ENCODE results near the gene SNX24.
"Not testable (repeated sequence)": the region's sequence is repeated elsewhere in the genome, so short reads cannot be mapped to it uniquely, and the experiment has no call there.

The SNX24 gene, protein sequence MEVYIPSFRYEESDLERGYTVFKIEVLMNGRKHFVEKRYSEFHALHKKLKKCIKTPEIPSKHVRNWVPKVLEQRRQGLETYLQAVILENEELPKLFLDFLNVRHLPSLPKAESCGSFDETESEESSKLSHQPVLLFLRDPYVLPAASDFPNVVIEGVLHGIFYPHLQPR

GRCh38 chr5:122845229-122846050 lies at the start of gene SNX24:
SNX24 (plus strand) TSS chr5:122845613; CDS start chr5:122845634, 21 bp downstream.
- peak in 13 of 14 donors; percentile 25 to 91 (median 82) for DNase-seq

GRCh38 chr5:122805481-122805880 lies 39.9 kb upstream of the SNX24 start:
- DNase-seq, result no peak

- DNase-seq, result no peak
These were observed 35.0 kb upstream of the SNX24 start for GRCh38 chr5:122810405-122810804.

GRCh38 chr5:122815218-122815767 lies 30.1 kb upstream of the SNX24 start:
- no peak for DNase-seq

DNA sequence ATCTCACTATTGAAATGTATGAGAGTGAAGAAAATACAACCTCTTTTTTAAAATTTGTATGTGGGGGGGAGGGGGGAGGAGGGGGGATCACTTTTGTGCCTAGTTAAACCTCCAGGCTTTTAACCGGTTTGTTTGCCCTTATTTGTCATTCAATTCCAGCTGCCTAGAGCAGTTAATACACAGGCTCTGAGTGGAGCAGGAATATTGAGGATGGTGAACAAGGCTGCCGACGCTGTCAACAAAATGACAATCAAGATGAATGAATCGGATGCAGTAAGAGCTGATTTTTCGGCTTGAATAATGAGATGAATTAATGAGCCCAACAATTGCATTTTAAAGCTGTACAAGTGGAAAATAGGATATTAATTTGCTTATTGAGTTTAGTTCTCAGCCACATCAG lies 28.7 kb upstream of the SNX24 start:
- DNase-seq, result no peak

DNA sequence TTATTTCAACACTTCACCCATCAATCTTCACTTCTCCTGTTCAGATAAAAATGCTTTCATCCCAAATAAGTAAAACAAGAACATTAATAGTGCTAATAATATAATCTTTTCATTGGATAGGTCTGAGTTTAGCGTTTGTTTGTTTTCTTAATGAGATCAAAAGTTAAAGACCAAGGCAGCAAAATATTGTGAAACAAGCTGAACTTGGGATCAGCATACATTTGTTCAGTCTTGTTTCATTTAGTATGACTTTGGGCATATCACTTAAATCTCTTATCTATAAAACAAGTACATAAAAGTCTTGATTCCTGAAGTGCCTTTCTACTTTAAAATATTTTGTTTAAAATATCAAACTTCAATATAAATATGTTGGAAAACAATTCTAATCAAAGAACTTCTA lies 13.4 kb upstream of the SNX24 start:
- no peak for DNase-seq

DNA sequence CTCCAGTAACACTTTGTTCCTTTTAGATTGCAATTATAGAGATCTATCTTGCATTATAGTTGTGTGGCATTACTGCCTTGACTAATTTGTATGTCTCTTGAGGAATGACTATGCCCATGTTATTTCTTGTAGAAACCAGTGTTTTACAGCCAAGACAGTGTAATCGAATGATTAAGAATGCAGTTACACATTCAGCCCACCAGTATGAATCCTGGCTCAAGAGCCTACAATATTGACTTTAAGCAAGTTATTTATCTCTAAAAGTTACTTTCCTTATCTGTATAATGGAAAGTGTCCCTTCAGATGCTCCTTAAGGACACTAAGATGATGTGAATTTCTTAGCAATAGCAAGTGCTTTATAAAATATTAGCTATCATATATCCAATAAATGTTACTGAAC lies 9.7 kb upstream of the SNX24 start:
- no peak for DNase-seq

GRCh38 chr5:122836947-122837346 lies 8.5 kb upstream of the SNX24 start:
- no peak for DNase-seq

DNA sequence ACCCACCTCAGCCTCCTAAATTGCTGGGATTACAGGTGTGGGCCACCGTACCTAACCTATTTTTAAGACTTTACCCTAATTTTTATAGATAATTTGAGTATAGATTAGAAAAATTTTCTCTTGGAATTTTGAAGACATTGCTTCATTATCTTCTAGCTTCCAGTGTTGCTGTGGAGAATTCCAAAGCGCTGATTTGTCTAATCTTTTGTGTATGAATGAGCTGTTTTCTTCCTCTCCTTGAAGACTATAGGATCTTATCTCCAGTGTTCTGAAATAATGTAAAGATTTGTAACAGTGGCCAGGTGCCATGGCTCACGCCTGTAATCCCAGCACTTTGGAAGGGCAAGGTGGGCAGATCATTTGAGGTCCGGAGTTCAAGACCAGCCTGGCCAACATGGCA lies 5.7 kb upstream of the SNX24 start:
- no peak for DNase-seq

DNA sequence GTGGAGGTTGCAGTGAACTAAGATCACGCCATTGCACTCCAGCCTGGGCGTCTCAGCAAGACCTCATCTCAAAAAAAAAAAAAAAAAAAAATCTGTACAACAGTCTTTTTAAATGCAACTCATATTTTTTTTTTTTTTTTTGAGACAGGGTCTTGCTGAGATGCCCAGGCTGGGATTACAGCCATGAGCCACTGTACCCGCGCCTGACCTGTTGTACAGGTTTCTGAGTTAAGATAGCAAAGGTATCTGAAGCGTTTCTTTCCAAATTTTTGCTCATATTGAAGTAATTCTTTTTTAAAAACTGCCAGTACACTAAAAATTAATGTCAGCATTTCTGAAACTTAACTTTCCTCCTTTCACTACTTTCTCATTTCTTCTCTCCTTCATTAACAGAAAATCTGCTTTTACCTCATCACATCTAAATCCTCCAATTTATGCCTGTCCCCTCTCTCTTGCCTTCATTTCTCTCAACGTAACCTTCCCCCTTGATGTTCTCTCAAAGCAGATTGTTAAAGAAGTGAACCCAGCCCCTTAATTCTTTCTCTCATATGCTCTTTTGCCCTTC lies 3.3 kb upstream of the SNX24 start:
- no peak for DNase-seq

GRCh38 chr5:122844136-122844909 lies 1.1 kb upstream of the SNX24 start:
- DNase-seq, result peak in 1 of 14 donors; percentile 47

DNA sequence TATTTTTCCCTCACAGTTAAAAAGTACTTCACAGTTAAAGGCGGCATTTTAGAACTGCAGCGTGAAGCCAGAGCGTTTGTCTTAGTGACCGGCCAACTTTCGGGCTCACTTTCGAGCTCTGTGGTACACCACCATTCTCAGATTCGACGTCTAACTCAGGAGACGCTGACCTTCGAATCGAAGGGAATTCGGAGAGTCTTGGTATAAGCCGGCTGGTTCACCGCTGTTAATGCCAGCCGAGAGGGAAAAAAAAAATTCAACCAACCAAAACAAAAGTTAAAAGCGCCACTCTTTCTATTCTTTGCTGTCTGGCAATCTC lies 544 bp upstream of the SNX24 start:
- DNase-seq, result peak in 1 of 14 donors; percentile 40

DNA sequence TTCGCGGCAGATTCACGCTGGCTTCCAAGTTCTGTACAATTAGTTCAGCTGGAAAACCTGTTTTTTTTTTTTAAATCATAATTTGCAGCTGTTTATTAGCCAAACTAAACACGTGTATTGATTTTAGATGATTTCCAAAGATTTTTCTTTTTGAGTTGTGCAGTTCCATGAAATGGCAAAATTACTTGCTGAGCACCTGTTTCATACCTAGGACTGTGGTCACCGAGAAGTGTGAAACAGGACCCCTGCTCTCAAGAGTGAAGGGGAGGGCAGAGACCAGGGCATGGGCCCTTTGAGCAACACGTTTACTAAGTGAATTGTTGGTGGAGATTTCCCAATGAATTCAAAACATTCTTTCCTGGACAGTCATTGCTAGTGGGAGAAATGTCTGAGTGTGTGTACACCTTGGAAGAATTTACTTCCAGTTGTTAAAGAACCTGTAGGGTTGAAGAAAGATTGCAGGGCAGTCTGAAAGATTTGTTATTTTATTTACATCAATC lies 688 bp downstream of the SNX24 start:
- DNase-seq, result no peak

GRCh38 chr5:122847687-122848081 lies 2.3 kb downstream of the SNX24 start:
- DNase-seq, result no peak

GRCh38 chr5:122849771-122850170 lies 4.4 kb downstream of the SNX24 start:
- no peak for DNase-seq

DNA sequence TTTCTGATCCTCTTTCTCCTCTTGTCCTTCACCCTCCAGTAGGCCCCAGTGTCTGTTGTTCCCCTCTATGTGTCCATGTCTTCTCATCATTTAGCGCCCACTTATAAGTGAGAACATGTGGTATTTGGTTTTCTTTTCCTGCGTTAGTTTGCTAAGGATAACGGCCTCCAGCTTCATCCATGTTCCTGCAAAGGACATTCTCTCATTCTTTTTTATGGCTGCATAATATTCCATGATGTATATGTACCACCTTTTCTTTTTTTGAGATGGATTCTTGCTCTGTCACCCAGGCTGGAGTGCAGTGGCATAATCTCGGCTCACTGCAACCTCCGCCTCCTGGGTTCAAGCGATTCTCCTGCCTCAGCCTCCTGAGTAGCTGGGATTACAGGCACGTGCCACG lies 12.1 kb downstream of the SNX24 start:
- DNase-seq, result not testable (repeated sequence)

DNA sequence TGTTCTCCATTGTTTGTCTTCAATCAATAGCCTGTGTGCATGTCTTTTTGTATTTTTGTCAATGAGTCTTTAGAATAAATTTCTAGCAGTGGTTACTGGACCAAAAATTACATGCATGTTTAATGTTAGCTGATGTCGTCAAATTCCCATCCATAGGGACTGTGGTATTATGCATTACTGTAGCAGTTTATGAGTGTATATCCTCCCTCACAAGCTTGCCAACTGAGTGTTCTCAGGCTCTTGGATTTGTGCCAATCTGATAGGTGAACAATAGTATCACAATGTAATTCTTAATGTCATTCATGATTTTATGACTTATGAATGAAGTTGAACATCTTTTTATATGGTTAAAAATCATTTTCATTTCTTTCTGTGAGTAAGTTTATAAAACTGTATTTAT lies 13.0 kb downstream of the SNX24 start:
- DNase-seq, result no peak

GRCh38 chr5:122863240-122863639 lies 17.8 kb downstream of the SNX24 start:
- no peak for DNase-seq

GRCh38 chr5:122863721-122864120 lies 18.3 kb downstream of the SNX24 start:
- no peak for DNase-seq

DNA sequence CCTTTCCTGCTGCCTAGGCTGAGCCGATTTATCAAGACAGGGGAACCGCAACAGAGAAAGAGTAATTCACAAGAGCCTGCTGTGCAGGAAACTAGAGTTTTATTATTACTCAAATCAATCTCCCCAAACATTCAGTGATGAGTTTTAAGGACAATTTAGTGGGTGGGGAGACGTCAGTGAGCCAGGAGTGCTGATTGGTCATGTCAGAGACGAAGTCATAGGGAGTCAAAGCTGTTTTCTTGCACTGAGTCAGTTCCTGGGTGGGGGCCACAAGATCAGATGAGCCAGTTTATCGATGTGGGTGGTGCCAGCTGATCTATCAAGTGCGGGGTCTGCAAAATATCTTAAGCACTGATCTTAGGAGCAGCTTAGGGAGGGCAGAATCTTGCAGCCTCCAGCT lies 19.0 kb downstream of the SNX24 start:
- DNase-seq, result no peak

DNA sequence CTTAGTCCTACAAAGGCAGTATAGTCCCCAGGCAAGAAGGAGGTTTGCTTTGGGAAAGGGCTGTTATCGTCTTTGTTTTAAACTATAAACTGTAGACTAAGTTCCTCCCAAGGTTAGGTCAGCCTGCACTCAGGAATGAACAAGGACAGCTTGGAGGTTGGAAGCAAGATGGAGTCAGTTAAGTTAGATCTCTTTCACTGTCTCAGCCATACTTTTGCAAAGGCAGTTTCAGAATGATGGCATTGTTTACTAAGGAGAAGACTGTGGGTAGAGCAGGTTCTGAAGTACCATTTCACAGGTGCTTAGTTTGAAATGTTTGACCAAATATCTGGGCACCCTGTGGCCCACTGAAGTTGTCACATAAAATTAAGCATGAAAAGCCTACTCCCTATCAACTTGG lies 19.4 kb downstream of the SNX24 start:
- DNase-seq, result no peak

- DNase-seq, result no peak
These were observed 24.9 kb downstream of the SNX24 start for GRCh38 chr5:122870219-122870856.
